Stimulated activated CD4-positive, alpha-beta T cell treated with anti-CD3 and anti-CD28 coated beads, Interleukin-4, amount 100 ng/mL, for 1 hour (primary cell): Measurements from ENCODE around the gene CDC34.
A peak's percentile ranks its signal among the peaks of the same experiment; 100 is the strongest.

Experiments used
- DNase-seq: peaks from one replicate; pipeline ENCODE4 v3.0.0-alpha.2; 2020

Gene CDC34

DNA sequence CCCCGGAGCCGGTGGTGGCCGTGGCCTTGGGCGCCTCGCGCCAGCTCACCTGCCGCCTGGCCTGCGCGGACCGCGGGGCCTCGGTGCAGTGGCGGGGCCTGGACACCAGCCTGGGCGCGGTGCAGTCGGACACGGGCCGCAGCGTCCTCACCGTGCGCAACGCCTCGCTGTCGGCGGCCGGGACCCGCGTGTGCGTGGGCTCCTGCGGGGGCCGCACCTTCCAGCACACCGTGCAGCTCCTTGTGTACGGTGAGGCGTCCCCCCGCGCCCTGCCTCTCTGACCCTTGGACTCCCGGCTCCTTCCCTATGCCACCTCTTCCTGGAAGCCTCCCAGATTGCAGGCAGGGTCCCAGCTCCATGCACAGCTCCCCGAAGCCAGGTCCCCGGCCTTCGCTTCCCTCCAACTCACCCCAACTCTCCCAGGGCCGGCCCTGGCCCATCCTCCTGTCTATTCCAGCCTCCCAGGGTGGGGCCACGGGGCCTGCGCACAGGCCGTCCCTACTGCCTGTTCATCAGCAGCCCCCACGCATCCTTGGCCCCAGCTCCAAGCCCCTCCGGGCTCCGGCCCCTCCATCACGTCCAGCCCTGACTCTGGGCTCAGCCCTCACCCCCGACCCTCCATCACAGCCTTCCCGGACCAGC lies 33.6 kb upstream of the CDC34 start:
- DNase-seq = no peak

DNA sequence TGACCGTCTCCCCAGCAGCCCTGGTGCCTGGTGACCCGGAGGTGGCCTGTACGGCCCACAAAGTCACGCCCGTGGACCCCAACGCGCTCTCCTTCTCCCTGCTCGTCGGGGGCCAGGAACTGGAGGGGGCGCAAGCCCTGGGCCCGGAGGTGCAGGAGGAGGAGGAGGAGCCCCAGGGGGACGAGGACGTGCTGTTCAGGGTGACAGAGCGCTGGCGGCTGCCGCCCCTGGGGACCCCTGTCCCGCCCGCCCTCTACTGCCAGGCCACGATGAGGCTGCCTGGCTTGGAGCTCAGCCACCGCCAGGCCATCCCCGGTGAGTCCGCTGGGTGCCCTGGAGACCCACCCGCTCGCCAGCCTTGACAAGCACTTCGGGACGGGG lies 33.1 kb upstream of the CDC34 start:
- DNase-seq = no peak

DNA sequence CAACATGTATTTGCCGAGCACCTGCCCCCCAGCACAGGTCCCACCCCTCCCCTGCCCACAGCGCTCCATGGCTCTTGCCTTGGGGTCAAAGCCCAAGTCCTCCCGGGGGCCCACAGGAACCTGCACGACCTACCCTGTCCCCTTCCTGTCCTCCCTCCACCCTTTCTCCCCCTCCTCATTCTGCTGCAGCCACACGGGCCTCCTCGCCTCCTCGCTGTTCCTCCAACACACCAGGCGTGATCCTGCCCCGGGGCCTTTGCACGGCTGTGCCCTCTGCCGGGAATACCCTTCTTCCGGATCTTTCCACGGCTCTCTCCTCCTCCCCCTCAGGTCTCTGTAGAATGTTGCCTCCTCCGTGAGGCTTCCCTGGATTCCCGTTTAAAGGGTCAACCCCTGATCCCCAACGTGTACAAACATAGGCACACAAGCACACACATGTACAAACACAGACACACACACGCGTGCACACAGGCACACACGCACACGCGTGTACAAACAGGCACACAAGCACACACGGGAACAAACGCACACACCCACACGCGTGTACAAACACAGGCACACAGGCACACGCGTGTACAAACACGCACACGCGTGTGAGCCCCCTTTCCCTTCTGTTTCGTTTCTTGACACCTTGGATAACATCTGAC lies 32.5 kb upstream of the CDC34 start:
- DNase-seq = no peak

DNA sequence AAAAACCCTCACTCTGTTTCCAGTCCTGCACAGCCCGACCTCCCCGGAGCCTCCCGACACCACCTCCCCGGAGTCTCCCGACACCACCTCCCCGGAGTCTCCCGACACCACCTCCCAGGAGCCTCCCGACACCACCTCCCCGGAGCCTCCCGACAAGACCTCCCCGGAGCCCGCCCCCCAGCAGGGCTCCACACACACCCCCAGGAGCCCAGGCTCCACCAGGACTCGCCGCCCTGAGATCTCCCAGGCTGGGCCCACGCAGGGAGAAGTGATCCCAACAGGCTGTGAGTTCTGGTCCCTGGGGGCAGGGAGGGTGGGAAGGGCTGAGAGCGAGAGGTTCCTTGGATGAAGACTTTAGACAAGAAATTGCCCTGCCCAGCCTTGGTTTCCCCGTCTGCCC lies 29.9 kb upstream of the CDC34 start:
- DNase-seq = no peak

DNA sequence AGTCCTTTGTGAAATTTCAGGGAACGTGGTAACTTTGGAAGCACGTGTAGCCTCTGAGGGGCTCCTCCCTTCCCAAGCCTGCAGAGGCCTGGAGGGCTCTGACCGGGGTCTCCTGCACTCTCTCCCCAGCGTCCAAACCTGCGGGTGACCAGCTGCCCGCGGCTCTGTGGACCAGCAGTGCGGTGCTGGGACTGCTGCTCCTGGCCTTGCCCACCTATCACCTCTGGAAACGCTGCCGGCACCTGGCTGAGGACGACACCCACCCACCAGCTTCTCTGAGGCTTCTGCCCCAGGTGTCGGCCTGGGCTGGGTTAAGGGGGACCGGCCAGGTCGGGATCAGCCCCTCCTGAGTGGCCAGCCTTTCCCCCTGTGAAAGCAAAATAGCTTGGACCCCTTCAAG lies 26.9 kb upstream of the CDC34 start:
- no peak for DNase-seq

DNA sequence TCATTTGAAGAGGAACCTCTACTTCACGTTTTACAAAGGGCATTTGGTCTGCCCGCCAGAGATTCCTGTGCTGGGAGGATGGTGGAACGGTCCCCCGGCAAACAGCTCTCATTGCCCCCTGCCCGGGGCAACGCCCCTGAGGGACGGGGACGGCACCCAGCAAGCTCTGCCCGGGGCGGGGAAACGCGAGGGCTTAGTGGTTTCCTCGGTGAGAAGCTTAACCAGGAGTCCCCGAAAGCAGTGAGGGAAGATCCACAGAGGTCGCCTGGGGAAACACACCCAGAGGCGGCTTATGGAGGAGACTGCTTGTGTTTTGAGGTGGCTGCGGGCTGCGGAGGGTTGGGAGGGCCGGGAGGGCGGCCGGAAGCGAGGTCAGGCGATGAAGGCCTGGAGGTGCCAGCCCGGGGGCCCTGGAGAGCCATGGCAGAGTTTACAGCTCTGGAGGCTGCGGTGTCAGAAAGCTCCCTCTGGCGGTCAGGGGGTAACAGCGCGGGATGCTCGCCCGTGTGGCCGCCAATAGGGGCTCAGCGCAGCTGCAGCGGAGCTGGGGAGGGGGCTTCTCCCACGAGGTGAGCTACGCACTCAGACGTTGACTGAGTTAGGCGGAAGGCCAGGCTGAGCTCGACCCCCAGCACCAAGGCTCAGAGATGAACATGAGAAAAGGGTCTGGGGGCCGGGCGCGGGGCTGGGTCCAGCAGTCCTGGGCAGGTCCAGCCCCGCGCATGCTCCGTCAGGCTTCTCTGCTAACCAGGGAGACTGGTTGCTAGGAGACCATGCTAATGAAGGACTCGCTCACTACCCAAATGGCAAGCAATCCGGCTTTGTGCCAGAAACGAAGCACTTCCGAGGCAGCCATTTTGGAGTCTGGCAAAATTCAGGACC lies 24.9 kb upstream of the CDC34 start:
- DNase-seq = peak; percentile 88

DNA sequence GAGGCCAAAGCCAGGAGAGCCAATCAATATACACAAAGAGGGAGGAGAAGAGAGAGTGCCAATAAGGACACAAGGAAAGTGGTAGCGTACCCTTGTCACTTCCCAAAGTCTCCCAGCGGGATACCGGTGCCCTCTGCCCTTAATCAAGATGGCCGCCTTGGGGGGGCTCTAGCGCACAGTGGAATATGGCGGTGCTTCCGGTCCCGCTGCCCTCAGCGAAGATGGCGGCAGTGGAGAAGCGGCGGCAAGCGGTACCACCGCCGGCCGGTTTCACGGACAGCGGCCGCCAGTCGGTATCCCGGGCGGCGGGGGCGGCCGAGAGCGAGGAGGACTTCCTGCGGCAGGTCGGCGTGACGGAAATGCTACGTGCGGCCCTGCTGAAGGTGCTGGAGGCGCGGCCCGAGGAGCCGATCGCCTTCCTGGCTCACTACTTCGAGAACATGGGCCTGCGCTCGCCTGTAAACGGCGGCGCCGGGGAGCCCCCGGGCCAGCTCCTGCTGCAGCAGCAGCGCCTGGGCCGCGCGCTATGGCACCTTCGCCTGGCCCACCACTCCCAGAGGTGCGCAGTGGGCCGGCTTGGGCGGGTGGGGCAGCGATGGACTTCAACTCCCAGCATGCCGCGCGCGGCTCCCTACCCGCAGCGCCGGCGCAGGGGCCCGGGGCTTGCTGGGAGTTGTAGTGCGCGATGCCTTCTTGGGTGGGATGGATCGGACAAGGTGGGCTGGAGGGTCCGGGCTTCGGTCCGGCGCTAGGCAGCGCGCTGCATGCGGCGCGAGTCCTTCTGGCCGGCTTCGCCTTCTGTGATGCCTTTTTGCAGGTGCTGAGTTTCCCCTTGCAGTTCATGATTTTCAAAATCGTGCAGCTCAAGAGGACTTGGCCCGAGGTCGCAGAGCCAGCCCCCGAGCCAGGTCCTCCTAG lies 24.0 kb upstream of the CDC34 start, which contains the start of gene TPGS1:
Gene TPGS1 (plus strand): TSS at position 212 of the 918 bp plus-strand sequence. CDS start 10 bp downstream, at position 222.
- DNase-seq = peak; percentile 82

DNA sequence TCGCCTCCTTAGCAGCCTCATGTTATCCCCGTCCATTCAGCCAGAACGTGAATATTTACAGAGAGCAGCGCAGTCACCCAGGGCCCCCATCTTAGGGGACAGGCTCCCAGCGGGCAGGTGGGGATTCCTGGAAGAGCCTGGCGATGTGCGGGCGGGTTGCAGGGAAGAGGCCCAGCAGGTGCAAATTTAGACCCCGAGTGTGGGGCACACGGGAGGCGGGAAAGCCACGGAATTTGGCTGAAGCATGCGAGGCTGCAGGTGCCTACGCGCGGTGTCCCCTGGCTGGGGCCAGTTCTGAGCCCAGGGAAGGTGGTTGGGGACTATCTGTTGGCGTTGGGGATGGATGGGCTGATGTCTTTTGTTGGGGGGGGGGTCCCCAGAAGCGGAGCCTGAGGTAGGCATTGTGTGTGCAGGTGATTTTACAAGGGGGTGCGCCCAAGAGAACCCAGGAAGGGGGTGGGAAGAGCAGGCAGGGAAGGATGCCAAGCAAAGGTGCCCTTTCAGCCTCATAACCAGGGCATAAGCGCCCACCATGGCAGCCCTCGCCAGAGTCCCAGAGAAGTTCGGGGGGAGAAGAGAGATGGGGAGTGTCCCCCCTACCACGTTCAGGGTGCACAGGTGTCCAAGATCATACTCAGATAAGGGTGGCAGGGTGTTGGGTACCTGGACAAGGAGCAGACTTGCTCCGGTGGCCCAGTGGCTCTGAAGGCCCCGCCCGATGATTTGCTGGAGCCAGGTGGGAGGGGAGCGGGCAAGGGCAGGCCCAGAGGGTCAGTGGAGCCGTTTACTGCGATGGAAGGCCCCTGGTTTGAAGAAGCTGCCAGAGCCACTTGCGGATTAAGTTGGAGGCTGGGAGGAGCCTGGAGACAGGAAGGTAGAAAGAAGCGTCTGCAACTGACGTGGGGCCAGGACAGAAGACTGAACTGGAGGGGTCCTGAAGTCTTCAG lies 23.1 kb upstream of the CDC34 start:
- DNase-seq = no peak

DNA sequence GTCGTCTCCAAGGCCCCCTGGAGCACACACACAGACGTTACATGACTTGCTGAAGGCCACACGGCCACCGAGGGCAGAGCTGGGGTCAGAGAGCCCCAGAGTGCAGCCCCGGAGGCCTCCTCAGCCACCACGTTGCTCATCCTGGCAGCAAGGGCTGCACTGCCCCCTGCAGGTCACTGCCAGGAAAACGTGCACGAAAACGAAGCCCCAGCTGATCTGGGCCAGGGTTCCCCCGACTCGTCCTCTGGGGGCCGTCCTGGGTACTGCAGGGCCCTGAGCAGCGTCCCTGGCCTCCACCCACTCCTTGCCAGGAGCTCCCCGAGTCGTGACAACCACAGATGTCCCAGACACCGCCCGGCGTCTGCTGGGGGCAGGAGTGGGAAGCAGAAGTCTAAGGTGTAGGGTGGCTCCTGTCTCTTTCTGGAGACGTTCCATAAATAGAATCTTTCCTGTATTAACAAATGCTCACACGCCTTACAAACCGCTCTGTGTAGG lies 20.9 kb upstream of the CDC34 start:
- peak; percentile 93 for DNase-seq

DNA sequence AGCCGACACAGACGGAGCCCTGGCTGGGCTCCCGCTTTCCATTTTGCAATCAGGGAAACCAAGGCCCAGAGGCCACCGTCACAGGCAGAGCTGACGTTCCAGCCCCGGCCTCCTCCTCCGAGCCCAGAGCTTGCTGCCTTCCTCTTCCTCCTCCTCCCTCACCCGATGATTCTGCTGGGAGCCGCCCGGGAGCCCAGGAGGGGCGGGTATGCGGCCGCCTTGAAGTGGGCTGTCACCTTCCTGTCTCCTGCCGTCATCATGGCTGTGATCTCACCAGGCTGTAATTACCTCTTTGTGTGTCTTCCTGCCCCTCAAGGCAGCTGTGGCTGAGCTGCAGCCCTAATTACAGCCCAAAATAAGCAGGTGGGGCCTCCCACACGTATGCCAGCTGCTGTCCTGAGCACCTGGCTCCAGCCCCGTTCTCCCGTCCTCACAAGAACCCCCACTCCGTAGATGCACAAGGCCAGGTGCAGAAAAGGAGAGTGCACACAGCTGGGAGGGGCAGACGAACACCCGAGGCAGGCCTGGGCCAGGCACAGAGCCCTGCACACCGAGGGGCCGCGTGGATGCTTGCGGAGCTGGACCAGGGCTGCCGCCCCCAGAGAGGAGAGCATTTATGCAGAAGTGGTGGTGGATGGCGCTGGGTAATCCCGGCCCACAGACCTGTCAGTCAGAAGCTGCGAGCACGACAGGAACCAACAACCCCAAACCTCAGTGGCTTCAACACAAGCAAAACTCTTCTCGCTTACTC lies 20.3 kb upstream of the CDC34 start:
- DNase-seq = peak; percentile 67

DNA sequence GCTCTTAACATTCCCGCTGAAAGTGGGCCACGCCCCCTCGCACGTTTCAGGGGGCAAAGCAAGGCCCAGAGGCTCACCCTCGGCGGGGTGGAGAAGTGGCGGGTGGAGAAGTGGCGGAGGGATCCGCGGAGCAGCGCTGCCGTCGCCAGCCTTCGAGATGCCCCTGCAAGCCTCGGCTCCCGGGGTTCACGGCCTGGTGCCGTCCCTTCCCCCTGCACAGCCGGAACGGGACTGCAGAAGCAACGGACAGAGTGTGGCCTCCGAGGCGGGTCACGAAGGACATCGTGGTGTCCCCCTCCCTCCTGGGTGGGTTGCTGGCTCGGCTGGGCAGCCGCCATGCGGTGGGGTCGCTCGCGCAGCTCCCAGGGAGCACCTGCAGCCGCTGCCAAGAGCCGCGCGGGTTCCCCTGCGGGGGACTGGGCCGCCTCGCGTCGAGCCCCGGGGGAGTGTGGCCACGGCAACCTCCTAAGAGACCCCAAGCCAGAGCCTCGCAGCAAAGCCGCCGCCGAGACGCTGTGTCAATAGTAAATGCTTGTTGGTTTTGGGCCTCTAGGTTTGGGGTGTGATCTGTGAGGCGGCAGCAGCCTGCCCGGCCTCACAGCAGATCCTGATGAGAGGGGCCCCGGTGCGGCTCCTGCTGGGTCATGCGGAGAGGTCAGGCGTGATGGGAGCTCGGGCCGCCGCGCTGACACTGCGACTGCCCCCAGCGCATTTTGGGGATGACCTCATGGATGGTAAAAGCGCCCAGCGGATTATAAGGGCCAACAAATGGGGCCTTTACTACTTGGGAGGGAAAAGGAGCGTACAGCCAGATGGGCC lies 18.8 kb upstream of the CDC34 start:
- DNase-seq = no peak

DNA sequence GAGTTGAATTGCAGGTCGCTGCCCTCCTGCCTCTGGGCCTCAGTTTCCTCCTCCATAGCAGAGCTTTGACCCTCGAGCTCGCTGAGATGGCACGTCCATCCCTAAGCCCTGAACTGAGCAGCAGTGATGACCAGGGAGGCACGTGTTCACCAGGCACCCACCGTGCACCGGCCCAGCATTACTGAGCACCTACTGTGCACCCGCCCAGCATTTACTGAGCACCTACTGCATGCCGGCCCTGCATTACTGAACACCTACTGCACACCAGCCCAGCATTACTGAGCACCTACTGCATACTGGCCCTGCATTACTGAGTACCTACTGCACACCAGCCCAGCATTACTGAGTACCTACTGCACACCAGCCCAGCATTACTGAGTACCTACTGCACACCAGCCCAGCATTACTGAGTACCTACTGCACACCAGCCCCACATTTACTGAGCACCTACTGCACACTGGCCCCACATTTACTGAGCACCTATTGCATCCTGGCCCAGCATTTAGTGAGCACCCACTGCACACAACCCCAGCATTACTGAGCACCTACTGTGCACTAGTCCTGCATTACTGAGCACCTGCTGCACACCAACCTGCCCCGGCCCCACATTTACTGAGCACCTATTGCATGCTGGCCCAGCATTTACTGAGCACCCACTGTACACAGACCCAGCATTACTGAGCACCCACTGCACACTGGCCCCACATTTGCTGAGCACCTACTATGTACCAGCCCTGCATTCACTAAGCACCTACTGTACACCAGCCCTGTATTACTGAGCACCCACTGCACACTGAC lies 18.0 kb upstream of the CDC34 start:
- no peak for DNase-seq

DNA sequence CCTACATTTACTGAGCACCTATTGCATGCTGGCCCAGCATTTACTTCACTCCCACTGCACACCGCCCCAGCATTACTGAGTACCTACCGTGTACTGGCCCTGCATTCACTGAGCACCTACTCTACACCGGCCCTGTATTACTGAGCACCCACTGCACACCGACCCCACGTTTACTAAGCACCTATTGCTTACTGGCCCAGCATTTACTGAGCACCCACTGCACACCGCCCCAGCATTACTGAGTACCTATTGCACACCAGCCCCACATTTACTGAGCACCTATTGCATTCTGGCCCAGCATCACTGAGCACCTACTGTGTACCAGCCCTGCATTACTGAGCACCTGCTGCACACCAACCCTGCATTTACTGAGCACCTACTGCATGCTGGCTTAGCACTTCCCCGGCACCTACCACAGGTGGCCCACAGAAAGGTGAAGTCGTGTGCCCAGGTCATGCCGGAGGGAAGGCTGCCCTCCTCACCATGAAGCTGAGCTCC lies 17.3 kb upstream of the CDC34 start:
- no peak for DNase-seq

DNA sequence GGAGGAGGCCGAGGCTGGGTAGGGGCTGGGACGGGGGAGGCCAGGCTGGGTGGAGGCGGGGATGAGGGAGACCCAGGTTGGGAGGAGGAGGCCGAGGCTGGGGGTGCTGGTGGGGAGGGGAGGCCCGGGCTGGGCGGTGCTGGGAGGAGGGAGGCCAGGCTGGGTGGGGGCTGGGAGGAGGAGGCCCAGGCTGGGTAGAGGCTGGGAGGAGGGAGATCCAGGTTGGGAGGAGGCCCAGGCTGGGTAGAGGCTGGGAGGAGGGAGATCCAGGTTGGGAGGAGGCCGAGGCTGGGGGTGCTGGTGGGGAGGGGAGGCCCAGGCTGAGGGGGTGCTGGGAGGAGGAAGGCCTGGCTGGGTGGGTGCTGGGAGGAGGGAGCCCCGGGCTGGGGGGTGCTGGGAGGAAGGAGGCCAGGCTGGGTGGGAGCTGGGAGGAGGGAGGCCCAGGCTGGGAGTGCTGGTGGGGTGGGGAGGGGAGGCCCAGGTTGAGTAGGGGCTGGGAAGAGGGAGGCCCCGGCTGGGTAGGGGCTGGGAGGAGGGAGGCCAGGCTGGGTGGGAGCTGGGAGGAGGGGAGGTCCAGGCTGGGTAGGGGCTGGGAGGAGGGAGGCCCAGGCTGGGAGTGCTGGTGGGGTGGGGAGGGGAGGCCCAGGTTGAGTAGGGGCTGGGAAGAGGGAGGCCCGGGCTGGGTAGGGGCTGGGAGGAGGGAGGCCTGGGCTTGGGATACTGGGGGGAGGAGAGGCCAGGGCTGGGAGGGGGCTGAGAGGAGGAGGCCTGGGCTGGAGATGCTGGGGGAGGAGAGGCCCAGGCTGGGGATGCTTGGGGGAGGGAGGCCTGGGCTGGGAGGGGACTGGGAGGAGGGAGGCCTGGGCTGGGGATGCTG lies 13.6 kb upstream of the CDC34 start:
- DNase-seq = no peak

DNA sequence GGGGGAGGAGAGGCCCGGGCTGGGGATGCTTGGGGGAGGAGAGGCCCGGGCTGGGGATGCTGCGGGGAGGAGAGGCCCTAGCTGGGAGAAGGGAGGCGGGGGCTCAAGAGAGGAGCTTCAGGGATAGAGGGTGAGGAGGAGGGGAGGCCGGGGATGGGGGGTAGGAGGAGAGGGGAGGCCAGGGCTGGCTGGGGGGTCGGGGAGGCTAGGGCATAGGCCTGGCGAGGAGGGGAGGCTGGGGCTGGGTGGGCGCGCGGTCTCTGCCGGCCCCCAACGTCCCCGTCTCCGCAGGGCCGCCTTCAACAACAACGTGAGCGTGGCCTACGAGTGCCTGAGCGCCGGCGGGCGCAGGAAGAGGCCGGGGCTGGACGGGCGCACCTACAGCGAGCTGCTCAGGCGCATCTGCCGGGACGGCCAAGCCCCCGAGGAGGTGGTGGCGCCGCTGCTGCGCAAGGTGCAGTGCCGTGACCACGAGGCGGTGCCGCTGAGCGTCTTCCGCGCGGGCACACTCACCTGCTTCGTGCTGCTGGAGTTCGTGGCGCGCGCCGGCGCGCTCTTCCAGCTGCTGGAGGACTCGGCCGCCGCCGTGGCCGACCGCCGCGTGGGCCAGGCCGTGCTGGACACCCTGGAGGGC lies 12.8 kb upstream of the CDC34 start:
- peak; percentile 66 for DNase-seq

DNA sequence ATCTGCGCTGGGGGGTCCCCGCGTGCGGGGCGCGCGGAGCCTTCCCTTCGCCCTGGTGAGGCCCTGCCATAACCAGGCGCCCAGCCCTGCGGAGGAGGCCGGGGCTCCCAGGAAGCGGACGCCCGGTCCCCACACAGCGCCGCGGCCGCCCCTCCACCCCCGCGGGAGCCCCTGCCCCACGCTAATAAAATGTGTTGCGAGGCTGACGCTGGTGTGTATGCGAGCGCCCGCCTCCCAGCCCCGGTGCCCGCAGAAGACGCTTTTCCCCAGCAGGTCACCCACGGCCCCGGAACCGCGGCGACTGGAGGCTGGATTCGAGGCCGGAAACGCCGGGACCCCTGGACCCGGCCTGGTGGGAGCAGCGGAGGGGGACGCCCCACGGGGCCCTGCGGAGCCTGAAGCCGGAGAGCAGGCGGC lies 12.1 kb upstream of the CDC34 start:
- DNase-seq = no peak

DNA sequence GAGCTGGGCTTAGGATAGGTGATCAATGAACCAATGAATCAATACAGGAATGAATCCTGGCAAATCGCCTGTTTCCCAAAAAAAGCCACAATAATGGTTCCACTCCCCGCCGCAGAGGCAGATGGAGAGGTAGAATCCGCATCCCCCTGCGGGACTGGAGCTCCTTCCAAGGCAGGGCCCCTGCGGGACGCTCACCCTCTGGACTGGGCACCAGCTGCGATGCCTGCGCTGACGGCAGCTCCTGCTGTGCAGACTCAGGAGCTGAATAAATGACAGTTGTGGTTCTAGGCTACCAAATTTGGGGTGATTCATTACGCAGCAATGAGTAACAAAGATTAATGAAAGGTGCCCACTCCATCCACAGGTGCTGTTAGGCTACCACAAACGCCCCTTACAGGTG lies 8.8 kb upstream of the CDC34 start:
- DNase-seq = no peak
